NCI-H526 (cell line): ENCODE data around the gene PLA2R1.
A peak's percentile ranks its signal among the peaks of the same experiment; 100 is the strongest.

Experiments
- DNase-seq, 2 experiments: peaks; one replicate each; lab custom pipeline; 2025; lab: John Stamatoyannopoulos, UW

Gene PLA2R1

DNA sequence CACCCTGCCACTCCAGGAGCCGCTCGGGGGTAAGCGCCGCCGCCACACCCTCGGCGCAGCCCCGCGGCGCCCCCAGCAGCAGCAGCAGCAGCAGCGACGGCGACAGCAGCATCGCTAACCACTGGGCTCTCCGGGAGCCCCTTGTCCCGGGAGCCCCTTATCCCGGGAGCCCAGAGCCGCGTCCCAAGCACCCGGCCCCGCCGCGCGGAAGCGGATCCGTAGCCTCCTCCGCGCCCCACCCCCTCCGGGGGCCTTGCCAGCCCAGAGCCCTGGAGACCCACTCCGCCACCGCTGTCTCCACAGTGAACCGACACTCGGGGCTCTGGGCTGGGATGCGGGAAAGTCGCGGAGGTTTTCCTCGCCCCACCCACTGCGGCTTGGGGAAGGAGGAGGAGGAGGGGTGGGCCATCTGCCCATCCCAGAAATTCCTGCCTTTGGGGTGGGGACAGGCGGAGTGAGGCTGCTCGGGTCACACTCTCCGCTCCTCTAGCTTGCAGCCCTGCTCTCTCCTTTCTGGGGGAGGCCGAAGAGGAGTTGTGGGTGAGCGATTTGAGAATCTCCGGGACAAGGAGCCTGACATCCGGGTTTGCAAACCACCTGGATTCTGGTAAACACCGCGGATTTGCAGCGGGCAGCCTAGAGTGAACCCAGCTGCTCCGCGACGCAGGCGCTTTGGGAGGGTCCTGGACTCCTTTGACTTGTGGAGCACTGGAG lies at the start of gene PLA2R1:
Gene PLA2R1, minus strand, starts transcription at position 324 of the 714 bp plus-strand sequence. Its CDS starts 212 bp downstream, at position 112.
- peak; percentile 27 to 84 for DNase-seq

DNA sequence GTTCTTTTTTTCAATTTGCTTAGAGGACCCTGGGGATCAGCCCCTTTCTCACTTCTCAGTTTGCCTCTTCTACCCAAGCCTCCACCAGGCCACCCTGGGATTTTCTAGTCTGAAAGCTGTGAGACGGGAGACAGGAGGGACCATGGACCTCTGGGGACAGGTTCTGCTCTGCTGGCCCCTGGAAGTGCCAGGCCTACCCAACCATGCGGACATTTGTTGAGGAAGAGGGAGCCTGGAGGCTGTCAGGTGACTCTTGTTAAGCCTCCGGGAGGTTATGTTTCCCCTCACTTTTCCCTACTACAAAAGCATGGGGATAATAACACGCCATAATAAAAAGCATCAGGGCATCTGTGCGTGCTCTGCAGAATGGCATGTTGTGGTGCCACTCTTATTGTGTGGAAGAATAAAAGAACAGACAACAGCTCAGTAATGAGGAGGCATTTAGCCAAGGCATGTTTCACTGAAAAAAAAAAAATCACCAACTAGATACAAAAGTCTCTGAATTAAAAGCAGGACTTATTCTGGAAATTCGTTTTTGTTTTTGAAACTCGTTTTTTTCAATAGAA lies 48.3 kb upstream of the PLA2R1 start:
- no peak for DNase-seq

DNA sequence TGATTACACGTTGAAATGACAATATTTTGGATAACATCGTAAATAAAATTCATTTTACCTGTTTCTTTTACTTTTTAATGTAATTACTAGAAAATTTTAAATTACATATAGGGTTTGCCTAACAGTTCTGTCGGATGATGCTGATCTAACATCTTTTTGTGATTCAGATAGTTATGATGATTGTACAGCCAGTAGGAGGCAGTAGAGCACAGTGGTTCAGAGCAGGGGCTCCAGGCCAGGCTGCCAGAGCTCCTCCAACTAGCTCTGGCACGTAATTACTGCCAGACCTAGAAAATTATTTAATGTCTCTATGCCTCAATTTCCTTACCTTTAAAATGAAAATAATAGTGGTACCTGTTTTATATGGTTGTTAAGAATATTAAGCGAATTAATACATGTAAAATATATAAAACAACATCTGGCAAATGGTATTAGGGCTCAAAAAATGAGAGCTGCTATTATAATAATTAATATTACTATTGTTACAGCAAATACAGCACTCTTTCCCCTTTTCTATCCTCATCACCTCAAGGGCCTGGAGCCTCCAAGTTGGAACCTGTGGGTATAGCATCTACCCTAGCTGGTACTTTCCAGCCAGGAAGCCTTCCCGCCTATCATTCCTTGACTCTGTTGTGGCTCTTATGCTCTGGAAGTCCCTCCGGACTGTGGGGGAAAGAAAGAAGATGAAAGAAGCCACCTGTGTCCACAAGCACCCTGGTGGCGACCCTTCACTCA lies 47.7 kb upstream of the PLA2R1 start:
- DNase-seq: peak; percentile 51 to 90

DNA sequence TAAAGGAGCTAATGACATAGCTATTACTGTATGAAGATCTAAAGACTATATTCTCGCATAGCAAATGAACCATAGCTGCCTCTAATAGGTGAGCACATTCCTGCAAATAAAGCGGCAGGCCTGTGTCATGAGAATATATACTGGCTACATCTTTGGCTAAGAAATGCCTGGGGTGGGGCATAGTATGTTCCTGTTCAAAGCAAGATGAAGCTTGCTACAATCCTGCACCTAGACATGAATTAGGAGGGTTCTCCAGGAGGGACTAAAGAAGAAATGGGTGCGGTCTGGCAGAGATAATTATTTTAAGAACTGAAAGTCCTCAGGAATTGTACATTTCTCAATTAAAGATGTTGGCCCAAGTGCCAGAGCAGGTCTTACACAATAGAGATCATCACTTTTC lies 46.8 kb upstream of the PLA2R1 start:
- DNase-seq: no peak

DNA sequence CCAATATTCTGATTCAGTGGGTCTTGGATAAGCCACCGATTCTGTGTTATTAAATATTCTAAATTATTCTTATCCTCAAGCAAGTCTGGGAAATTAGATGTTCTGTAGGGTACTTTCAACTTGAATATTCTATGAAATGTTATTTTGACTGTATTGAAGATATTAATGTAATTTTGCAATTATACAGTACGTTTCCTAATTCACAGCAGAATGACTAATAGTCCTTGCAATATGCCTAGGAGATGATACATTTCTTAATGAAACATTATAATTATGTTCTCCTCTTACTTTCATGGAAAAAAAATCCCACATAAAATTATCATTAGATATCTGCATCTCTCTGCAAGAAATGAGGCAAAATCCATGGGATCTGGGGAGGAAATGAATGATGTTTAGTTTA lies 46.2 kb upstream of the PLA2R1 start:
- DNase-seq: no peak

DNA sequence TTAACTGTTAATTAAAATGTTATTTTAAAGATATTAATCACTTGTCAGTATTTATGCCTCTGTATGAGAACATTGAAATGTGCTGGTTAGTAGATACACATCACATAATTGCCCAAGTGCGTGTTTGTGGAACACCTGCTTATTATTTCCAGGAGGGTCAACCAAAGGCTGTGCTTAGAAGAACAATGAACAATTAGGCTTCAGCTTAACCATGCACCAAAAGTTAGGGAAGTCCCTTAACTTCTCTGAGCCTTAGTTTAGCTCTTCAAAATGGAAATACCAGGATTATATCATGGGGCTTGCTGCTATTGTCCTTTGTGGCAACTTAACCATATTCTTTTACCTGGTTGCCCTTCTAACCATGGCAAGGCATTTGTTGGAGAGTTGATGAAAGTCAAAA lies 43.0 kb upstream of the PLA2R1 start:
- peak; percentile 44 to 57 for DNase-seq

DNA sequence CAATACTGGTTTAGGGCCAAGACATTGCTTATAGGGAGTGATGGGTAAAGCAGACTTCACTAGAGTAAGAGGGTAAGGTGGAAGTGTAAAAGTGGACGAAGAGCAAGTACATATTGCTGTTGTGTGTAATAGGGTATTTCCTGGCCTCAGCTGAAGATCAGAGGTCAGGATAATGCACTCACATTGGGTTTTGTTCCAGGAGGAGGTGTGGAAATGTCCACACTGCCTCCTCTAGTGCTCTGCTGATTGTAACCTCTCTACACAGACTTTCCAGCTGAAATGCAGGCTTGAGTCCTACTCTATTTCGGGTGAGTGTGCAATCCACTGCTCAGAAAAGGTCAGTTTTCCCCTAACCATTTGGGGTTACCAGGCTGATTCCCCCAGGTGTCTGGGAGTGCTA lies 41.7 kb upstream of the PLA2R1 start:
- peak; percentile 82 to 83 for DNase-seq

DNA sequence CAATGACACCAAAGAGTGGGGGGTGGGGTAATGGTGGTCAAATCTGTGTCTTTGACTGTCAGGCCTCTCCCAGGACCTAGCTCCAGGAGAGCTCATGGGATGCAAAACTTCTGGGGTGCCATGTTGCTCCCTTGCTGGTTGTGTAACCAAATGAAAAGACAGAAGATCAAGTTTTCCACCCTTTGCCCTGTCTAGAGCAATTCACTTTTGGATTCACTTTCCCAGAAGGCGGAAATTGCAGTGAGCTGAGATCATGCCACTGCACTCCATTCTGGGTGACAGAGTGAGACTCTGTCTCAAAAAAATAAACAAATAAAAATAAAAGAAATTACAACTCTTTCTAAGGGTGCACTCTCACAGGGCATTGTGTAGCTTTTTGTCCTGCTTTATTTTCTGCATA lies 34.9 kb upstream of the PLA2R1 start:
- DNase-seq: no peak

DNA sequence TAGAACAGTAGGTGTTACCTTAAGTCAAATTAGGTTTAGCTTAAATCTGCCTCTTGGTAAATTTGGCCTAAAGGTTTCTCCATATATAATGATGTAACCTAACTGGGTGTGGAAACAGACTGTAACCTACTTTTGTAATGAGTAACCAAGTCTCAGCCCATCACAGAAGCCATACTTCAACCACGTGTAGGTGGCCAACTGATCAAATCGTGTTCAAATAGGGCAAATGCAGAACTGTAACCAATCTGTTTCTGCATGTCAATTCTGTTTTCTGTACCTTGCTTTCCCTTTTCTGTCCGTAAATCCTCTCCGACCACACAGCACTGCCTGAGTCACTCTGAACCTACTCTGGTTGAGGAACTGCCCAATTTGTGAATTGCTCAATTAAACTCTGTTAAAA lies 34.0 kb upstream of the PLA2R1 start:
- no peak for DNase-seq

DNA sequence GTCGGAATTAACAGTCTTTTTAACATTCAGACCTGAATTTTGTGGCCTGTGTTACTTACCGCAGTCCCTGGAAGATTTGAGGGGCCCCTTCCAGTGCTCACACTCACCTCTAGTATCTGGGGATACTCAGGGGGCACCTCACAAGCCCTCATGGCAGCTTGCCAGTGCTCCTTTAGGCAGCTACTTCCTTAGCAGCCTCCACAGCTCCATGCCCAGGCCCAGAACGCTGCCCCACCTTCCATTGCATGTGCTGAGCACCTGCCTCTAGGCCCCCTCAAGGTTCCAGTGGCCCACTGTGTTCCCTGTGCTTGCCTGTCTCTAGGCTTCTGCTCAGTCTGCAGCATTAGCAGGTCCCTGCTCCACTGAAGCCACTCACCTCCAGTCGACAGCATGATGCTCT lies 30.0 kb upstream of the PLA2R1 start:
- no peak for DNase-seq

DNA sequence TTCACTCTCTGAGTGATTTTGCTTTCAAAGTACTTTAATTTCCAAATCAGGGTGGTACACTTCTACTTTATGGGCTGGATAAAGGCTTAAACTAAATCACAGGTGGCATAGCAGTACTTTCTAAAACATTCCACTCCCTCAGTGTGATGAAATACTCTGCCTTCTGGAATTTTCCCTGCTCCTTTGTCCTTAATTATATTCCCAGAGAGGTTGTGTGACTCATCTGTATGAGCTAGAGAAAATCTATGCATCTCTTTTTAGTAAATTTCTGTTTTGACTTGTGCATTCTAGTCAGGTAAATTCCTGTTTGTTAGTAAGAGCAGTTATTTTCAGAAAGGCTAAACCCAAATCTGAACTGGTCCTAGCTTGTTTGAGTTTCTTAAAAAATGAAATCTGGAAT lies 29.0 kb upstream of the PLA2R1 start:
- no peak for DNase-seq

DNA sequence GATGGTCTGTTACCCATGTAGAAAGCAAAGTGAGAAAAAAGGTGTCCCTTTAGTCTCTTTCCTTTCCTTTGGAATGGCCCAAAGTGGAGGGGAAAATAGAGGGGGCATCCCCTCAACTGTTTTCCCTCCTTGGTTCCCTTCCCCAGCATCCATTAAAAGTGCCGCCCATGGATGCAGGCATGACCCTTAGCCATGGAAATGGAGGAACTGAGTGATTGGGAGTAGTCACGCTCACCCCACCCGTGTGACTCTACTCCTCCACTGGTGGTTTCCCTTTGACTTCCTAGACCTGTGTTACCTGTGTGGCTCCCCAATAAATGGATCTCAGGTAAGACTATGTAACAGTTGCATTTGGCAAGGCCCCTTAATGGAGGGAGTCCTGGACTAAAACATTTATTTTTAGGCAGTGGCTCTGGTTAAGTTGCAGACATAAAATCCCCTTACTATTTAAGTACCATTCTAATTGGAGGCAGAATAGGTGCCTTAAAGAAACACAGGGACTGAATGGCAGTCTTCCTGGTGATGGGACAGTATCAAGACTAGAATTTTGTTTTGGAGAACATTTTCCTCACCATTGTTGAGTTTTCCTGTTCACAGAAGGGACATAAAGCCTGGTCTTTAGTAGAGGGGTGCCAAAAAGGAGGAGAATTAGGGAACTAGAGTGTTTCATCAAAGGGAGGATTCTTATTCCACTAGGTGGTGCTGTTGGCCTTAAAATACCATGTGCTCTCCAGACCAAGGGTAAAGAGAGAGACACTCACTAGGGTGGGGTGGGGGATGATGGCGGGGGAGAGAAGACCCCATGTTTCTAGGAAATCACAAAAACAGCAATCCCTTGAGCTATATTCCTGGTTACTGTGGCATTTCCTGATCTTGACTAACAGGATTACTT lies 25.7 kb upstream of the PLA2R1 start:
- DNase-seq: peak in 1 of 2 experiments; percentile 22

DNA sequence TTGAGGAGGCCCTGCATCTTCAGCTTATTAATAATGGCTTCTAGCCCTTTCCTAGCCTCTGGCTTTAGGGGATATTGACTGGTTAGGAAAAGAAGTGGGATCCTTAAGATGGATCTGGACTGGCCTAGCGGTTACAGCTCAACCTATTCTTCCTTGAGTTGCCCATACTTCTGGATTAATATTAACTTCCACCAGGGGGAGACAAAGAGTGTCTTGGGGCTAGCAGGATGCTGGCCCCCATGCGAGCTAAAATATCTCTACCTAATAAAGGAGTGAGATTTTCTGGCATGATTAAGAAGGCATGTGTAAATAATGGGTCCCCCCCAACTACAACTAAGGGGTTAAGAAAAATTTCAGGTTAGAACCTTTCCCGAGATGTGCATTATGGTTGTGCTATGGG lies 23.2 kb upstream of the PLA2R1 start:
- no peak for DNase-seq

DNA sequence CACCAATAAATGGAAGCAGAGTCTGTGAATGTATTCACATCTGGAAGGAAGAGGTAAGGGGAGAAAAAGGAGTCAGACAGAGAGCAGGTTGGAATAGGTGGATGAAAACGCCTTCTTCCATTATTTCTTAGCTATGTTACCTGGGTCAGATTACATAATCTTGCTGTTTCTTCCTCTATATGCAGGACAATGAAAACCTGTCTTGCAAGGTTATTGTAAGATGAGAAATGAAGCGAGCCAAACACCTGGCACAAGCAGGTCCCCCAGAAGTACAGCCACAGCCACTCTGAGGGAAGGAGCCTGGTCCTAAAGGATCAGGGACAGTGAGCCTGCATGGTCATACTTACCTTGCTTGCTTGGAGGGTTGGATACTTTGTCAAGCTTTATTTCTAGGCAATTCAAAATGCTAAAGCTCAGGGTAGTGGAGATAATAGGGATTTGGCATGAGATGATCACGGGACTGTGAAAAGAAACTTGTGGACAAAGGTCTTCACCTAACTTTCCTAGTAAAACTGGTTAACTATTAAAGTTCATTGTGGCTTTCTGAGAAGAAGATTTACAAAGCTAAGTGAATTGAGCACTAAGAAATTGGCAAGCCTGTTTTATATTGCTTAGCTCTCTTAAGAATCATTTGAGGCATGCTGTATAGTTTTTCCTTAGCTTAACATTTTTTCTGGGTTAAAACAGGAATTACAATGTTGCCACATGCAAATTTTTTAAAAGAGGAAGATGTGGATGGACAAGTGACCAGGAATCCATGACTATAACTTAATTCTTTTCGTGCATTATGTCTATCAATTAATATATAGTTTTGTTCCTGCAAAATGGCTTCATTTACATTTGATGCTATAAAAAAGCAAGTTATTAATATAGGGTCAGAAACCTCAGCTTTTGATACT lies 15.7 kb upstream of the PLA2R1 start:
- no peak for DNase-seq

DNA sequence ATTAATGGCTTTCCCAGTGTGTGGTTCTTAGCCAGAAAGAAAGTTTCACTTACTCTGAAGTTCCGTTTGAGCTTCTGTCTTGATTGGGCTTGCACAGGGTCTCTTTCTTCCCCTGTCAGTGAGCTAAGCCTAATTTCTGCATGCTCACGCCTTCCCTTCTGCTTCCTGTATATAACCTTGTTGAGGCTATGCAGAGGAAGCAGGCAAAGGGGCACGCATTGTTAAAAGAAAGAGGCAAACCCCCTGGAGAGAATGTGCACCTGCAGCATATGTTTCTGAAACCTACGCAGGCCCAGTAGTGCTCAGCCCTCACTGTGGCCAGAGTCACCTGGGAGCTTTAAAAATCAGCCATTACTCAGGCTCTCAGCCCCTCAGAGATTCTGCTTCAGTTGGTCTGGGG lies 14.5 kb upstream of the PLA2R1 start:
- no peak for DNase-seq

DNA sequence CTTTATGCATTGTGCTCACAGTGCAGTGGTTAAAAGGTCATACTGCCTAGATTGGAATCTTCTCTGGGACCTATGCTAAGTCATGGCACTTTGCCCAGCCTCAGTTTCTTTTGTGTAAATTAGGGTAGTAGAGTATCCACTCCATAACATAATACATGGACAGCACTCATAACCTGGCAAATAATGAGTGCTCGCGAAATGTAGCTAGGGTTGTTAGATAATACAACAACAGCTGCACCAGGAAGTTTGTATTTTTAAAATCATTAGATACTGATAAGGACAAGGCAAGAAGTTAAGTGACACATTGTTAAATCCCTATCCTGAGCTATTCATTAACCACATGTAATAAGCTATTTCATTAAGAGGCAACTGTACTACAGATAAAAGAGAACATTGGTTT lies 13.8 kb upstream of the PLA2R1 start:
- no peak for DNase-seq

DNA sequence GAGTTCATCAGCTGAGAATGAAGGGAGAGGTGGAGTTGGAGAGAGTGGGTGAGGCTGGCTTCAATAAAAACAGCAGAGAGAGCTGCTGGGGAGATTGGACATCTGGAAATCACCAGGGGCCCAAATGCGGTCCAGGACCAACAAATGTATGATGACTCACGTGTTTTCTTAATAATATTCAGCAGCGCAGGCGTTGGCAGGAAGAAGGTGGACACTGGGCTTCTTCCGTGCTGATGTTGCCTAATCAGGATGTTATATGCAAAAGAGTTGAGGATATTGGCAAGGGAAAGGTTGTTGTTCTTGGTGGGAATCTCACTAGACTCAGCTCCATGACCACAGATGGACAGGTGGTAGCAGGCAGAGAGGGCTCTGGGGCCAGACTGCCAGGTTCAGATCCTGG lies 12.8 kb upstream of the PLA2R1 start:
- DNase-seq: no peak

DNA sequence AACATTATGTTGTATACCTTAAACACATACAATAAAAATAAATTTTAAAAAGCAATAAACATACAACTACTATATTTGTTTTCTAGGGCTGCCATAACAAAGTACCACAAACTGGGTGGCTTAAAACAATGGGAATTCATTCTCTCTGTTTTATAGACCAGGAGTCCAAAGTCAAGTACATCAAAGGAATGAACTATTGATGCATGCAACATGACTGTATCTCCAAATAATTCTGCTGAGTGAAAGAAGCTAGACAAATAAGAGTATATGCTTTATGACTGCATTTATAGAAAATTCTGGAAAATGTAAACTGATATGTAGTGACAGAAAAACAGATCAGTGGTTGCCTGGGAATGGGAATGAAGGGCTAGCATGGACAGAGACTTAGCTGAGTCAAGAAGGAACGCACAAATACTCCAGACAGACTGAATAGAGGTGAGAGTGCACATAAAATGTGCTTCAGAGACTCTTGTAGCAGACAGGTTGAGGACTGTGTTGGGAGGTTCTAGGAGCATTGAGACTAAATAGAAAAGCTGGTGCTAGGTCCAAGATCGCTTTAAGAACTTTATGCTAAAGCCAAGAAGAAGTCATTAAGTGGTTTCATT lies 11.0 kb upstream of the PLA2R1 start:
- no peak for DNase-seq

DNA sequence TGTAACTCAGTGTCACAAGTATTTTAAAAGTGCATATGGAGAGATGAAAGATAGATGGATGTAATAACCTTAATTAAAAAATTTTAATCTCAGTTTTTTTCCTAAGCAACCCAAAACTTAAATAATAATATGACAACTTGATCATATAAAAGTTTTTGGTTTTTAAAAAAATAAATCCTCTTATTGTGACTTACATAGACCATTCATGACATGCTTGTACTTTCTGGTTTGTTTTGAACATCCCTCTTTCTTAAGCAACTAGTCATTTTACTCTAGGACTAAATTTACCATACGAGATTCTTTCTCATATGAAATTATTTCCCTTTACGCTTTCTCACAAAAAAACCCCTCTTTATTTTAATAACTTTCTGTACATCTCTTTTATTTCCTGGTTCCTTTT lies 6.5 kb upstream of the PLA2R1 start:
- no peak for DNase-seq

DNA sequence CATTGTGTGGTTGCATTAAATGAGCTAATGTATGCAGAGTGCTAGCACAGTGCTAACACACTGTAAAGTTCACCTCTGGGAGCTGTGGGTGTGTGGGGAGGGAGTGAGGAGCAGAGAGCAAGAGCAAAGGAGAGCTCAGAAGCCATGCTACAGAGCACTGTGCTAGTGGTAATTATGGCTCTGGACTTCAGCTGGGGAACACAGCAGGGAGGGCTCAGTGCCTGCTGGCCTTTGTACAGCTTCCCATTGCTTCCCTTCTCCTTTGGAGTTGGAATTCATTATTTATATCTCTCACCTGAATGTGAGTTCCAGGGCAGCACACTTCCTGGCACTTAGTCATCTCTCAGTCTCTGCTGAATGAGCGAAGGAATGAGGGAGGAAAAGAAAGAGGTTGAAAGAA lies 2.5 kb upstream of the PLA2R1 start:
- no peak for DNase-seq
